Thyroid gland (tissue), 4 donors: ENCODE measurements around the gene PDC.

Experiments
- POLR2A ChIP-seq, 2 donors: fragments of 450-650 bp; IDR thresholded peaks; one replicate each; pipeline ENCODE4 v1.6.1; 2017; ENCODE audit warnings: antibody characterized with exemption in 2 of 2, mild to moderate bottlenecking in 2 of 2, moderate library complexity in 1 of 2
- TF ChIP-seq, protein P1 (sequence below), 6 experiments: fragments of 200-600 bp in 3 of 6; fragments of 450-650 bp in 3 of 6; sonication (generic) in 3 of 6; IDR thresholded peaks; one replicate each; pipeline ENCODE4 v1.5.1; 2016 to 2019; ENCODE audit warnings: antibody characterized with exemption in 6 of 6, mild to moderate bottlenecking in 2 of 6, inconsistent platforms in 1 of 6, moderate library complexity in 1 of 6

DNA sequence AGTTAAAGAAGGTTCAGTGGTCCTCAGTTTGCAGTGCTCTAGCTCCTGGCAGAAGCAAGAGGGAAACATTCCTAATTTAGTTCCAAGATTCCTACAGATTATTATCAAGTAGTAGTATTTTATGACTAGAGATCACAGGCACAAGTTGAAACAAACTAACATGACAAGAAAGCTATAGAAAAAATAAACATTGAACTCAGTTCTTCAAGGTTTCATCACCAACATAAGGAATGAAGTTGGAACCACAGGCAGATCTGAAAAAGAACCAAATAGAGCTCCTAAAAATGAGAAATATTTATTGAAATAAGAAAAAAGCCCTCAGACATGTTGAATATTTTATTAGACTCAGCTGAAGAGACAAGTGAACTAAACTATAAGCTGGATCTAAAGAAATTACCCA is 40.6 kb downstream of the PDC start:
- no peak for TF ChIP-seq POLR2A (IDR thresholded peaks at IDR 0.05)
- TF ChIP-seq, protein P1, sequence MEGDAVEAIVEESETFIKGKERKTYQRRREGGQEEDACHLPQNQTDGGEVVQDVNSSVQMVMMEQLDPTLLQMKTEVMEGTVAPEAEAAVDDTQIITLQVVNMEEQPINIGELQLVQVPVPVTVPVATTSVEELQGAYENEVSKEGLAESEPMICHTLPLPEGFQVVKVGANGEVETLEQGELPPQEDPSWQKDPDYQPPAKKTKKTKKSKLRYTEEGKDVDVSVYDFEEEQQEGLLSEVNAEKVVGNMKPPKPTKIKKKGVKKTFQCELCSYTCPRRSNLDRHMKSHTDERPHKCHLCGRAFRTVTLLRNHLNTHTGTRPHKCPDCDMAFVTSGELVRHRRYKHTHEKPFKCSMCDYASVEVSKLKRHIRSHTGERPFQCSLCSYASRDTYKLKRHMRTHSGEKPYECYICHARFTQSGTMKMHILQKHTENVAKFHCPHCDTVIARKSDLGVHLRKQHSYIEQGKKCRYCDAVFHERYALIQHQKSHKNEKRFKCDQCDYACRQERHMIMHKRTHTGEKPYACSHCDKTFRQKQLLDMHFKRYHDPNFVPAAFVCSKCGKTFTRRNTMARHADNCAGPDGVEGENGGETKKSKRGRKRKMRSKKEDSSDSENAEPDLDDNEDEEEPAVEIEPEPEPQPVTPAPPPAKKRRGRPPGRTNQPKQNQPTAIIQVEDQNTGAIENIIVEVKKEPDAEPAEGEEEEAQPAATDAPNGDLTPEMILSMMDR (IDR thresholded peaks at IDR 0.05), result no peak
